ENCODE data around the gene SLC35G4. TPM values are rescaled to one million over a fixed set of nuclear protein-coding genes. Genes with fewer than 3 reads are reported as not detected.
"Not testable (repeated sequence)": the region's sequence is repeated elsewhere in the genome, so short reads cannot be mapped to it uniquely, and the experiment has no call there.

The SLC35G4 gene
- polyA plus RNA-seq, 1 donor (not counting 4 experiments of a cell fraction or from before 2014, with no cell fraction given) = not detected

GRCh38 chr18:11614042-11614441 is 4.6 kb downstream of the SLC35G4 start:
- H3K9me3 ChIP-seq (ENCODE audit: control insufficient read depth, low read depth, low read length); H3K27me3 ChIP-seq (ENCODE audit: control insufficient read depth, extremely low read depth, insufficient read depth, low read length); H3K4me3 ChIP-seq (ENCODE audit: control insufficient read depth in 2 of 3, extremely low read depth in 1 of 3, insufficient read depth in 2 of 3, low read depth in 1 of 3, low read length in 3 of 3); H3K9ac ChIP-seq (ENCODE audit: control insufficient read depth, extremely low read depth, insufficient read depth, low read length); H3K79me2 ChIP-seq (ENCODE audit: control insufficient read depth, insufficient read depth, low read length); H2AFZ ChIP-seq (ENCODE audit: control insufficient read depth, low read length); H3K27ac ChIP-seq (ENCODE audit: control insufficient read depth, insufficient read depth, low read length); H3K4me2 ChIP-seq (ENCODE audit: control insufficient read depth, extremely low read depth, insufficient read depth, low read depth, low read length); dilution Hi-C loops (cut with MboI; ENCODE audit: extremely low pct_ligation_motif_present, low sequenced_read_pairs); FAIRE-seq; DNase-seq (ENCODE audit: low read depth, low spot score); H3K4me1 ChIP-seq (ENCODE audit: control insufficient read depth, extremely low read depth, insufficient read depth, low read length); H3K9me1 ChIP-seq (ENCODE audit: control insufficient read depth, extremely low read depth, insufficient read depth, low read length); H4K20me1 ChIP-seq (ENCODE audit: control insufficient read depth, extremely low read depth, insufficient read depth, low read length); H3K36me3 ChIP-seq (ENCODE audit: control insufficient read depth in 2 of 2, extremely low read depth in 1 of 2, insufficient read depth in 2 of 2, low read length in 2 of 2): not testable (repeated sequence)

GRCh38 chr18:11614981-11615380 is 5.6 kb downstream of the SLC35G4 start:
- H4K20me1 ChIP-seq (ENCODE audit: control insufficient read depth, extremely low read depth, insufficient read depth, low read length); H3K9ac ChIP-seq (ENCODE audit: control insufficient read depth, extremely low read depth, insufficient read depth, low read length); dilution Hi-C loops (cut with MboI; ENCODE audit: extremely low pct_ligation_motif_present, low sequenced_read_pairs); H3K27ac ChIP-seq (ENCODE audit: control insufficient read depth, insufficient read depth, low read length); FAIRE-seq; H3K9me1 ChIP-seq (ENCODE audit: control insufficient read depth, extremely low read depth, insufficient read depth, low read length); H3K79me2 ChIP-seq (ENCODE audit: control insufficient read depth, insufficient read depth, low read length); H2AFZ ChIP-seq (ENCODE audit: control insufficient read depth, low read length); H3K4me2 ChIP-seq (ENCODE audit: control insufficient read depth, extremely low read depth, insufficient read depth, low read depth, low read length); H3K4me3 ChIP-seq (ENCODE audit: control insufficient read depth in 2 of 3, extremely low read depth in 1 of 3, insufficient read depth in 2 of 3, low read depth in 1 of 3, low read length in 3 of 3); H3K4me1 ChIP-seq (ENCODE audit: control insufficient read depth, extremely low read depth, insufficient read depth, low read length); H3K9me3 ChIP-seq (ENCODE audit: control insufficient read depth, low read depth, low read length); DNase-seq (ENCODE audit: low read depth, low spot score); H3K27me3 ChIP-seq (ENCODE audit: control insufficient read depth, extremely low read depth, insufficient read depth, low read length); H3K36me3 ChIP-seq (ENCODE audit: control insufficient read depth in 2 of 2, extremely low read depth in 1 of 2, insufficient read depth in 2 of 2, low read length in 2 of 2): not testable (repeated sequence)

- FAIRE-seq; dilution Hi-C loops (cut with MboI; ENCODE audit: extremely low pct_ligation_motif_present, low sequenced_read_pairs); H3K4me3 ChIP-seq (ENCODE audit: control insufficient read depth in 2 of 3, extremely low read depth in 1 of 3, insufficient read depth in 2 of 3, low read depth in 1 of 3, low read length in 3 of 3): not testable (repeated sequence)
Observed at GRCh38 chr18:11647310-11647709, 37.9 kb downstream of the SLC35G4 start.

DNA sequence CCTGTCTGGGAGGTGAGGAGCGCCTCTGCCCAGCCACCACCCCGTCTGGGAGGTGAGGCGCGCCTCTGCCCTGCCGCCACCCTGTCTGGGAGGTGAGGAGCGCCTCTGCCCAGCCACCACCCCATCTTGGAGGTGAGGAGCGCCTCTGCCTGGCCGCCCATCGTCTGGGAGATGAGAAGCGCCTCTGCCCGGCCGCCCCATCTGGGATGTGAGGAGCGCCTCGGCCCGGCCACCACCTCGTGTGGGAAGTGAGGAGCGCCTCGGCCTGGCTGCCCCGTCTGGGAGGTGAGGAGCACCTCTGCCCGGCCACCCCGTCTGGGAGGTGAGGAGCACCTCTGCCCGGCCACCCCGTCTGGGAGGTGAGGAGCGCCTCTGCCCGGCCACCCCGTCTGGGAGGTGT is 38.4 kb downstream of the SLC35G4 start:
- dilution Hi-C loops (cut with MboI; ENCODE audit: extremely low pct_ligation_motif_present, low sequenced_read_pairs) = not testable (repeated sequence)

More at GRCh38 chr18:11647310-11647709, 37.9 kb downstream of the SLC35G4 start:
- H3K9me3 ChIP-seq (ENCODE audit: control insufficient read depth, low read depth, low read length); H2AFZ ChIP-seq (ENCODE audit: control insufficient read depth, low read length); H4K20me1 ChIP-seq (ENCODE audit: control insufficient read depth, extremely low read depth, insufficient read depth, low read length); H3K27me3 ChIP-seq (ENCODE audit: control insufficient read depth, extremely low read depth, insufficient read depth, low read length); H3K9ac ChIP-seq (ENCODE audit: control insufficient read depth, extremely low read depth, insufficient read depth, low read length); DNase-seq (ENCODE audit: low read depth, low spot score); H3K9me1 ChIP-seq (ENCODE audit: control insufficient read depth, extremely low read depth, insufficient read depth, low read length); H3K4me1 ChIP-seq (ENCODE audit: control insufficient read depth, extremely low read depth, insufficient read depth, low read length); H3K27ac ChIP-seq (ENCODE audit: control insufficient read depth, insufficient read depth, low read length); H3K79me2 ChIP-seq (ENCODE audit: control insufficient read depth, insufficient read depth, low read length); H3K4me2 ChIP-seq (ENCODE audit: control insufficient read depth, extremely low read depth, insufficient read depth, low read depth, low read length); H3K36me3 ChIP-seq (ENCODE audit: control insufficient read depth in 2 of 2, extremely low read depth in 1 of 2, insufficient read depth in 2 of 2, low read length in 2 of 2): not testable (repeated sequence)

More for the DNA sequence above, 38.4 kb downstream of the SLC35G4 start:
- H3K27me3 ChIP-seq (ENCODE audit: control insufficient read depth, extremely low read depth, insufficient read depth, low read length); H3K4me2 ChIP-seq (ENCODE audit: control insufficient read depth, extremely low read depth, insufficient read depth, low read depth, low read length); H2AFZ ChIP-seq (ENCODE audit: control insufficient read depth, low read length); H4K20me1 ChIP-seq (ENCODE audit: control insufficient read depth, extremely low read depth, insufficient read depth, low read length); FAIRE-seq; H3K9me3 ChIP-seq (ENCODE audit: control insufficient read depth, low read depth, low read length); H3K9me1 ChIP-seq (ENCODE audit: control insufficient read depth, extremely low read depth, insufficient read depth, low read length); H3K4me3 ChIP-seq (ENCODE audit: control insufficient read depth in 2 of 3, extremely low read depth in 1 of 3, insufficient read depth in 2 of 3, low read depth in 1 of 3, low read length in 3 of 3); H3K9ac ChIP-seq (ENCODE audit: control insufficient read depth, extremely low read depth, insufficient read depth, low read length); H3K4me1 ChIP-seq (ENCODE audit: control insufficient read depth, extremely low read depth, insufficient read depth, low read length); H3K27ac ChIP-seq (ENCODE audit: control insufficient read depth, insufficient read depth, low read length); H3K79me2 ChIP-seq (ENCODE audit: control insufficient read depth, insufficient read depth, low read length); DNase-seq (ENCODE audit: low read depth, low spot score); H3K36me3 ChIP-seq (ENCODE audit: control insufficient read depth in 2 of 2, extremely low read depth in 1 of 2, insufficient read depth in 2 of 2, low read length in 2 of 2): not testable (repeated sequence)

Measured in keratinocyte (primary cell).